SW480 (cell line): ENCODE data around the gene RFNG.

ENCODE experiments used
- DNase-seq: peaks from one replicate; pipeline ENCODE4 v3.0.0-alpha.2; 2016; ENCODE audit warnings: low spot score

RFNG gene

GRCh38 chr17:82025401-82026107 is 26.1 kb downstream of the RFNG start:
- no peak for DNase-seq

GRCh38 chr17:82024859-82025258 is 26.8 kb downstream of the RFNG start:
- DNase-seq, result no peak

- peak; percentile 47 for DNase-seq
Observed at GRCh38 chr17:82023447-82024241, 28.0 kb downstream of the RFNG start.

DNA sequence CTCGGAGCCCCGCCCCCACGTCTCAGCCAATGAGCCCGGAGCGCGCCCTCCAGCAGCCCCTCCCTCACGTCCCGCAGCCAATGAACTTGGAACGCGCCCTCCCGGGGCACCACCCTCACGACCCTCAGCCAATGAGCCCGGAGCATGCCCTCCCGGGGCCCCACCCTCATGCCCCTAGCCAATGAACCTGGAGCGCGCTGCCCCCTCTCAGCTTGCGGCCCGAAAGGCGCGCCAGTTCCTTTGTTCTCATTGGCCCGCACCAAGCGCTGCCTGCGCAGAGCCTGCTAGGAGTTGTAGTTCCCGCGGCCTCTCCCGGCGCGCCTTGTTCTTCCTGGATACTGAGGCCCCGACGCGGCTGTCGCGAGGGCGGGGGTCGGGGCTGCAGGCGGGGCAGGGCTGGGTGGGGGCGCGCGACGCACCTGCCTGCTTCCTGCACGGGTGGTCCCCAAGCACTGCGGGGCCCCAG is 28.6 kb downstream of the RFNG start, which contains the start of gene LRRC45:
LRRC45 (plus strand) TSS at position 325 of the 466 bp plus-strand sequence. CDS start 339 bp downstream, outside the sequence.
- DNase-seq, result peak; percentile 98

DNA sequence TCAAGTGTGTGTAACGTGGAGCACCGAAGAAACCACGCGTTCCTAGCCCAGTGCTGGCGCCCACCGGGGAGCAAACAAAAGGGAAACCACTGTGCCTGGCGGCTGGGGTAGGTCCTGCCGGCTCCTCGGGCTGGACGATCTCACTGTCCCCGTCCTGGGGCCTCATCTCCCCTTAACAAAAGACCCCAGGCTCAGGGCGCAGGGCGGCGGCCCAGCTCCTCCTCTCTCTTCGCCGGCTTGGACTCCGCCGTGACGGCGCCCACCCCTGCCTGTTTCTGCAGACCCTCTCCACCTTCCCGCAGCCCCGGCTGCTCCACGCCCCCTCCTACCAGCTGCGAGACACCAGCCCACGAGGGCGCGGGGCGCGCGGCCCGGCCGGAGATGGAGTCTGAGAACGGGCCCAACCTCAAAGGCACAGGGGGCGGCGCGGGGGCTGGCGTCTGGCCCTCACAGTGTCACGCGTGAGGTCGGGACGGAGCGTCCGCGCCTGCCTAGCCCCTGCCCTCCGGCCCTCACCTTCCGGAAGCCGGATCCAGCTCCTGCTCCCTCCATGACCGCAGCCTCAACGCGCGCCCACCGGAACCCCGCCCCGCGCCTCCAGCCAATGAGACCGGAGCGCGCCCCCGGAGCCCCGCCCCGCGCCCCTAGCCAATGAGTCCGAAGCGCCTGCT is 29.2 kb downstream of the RFNG start, which contains the start of gene CENPX:
CENPX (minus strand) TSS at position 569 of the 671 bp plus-strand sequence; CDS start at position 552, 17 bp downstream.
- DNase-seq, result peak; percentile 48

GRCh38 chr17:82021900-82022309 is 29.7 kb downstream of the RFNG start:
- peak; percentile 52 for DNase-seq

DNA sequence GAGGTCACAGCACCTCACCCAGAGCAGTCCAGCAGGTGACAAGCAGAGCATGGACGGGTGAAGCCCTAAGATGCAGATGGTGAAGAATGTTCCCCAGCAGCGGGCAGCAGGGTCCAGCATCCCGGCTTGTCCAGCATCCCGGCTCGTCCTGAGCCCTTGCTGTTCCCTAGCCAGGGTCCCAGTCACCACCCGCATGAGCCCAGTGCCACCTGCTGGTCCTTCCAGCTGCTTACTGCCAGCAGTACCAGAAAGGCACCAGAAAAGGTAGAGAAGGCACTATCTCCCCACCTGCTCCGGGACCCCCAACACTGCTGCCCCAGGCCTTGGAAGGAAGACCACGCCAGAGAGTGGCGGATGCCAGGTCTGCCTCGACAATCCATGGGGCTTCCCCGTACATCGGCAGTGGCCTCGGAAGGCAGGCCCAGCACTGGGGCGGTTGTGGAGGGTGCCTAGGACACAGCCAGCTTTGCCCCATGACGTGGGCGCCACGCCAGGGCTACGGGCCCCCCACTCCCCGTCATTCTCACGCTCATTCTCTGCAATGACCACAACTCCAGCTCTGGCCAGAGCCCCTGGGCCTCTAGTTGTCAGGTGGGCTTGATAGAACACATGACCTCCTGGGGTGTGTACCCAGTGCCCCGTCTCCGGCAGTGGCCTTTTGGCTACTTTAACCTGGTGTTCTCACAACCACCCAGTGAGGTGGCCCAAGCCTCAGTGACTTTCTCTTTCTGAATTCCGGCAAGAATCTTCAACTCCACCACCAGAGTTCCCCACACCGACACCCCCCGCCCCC is 30.3 kb downstream of the RFNG start:
- DNase-seq, result peak; percentile 89

DNA sequence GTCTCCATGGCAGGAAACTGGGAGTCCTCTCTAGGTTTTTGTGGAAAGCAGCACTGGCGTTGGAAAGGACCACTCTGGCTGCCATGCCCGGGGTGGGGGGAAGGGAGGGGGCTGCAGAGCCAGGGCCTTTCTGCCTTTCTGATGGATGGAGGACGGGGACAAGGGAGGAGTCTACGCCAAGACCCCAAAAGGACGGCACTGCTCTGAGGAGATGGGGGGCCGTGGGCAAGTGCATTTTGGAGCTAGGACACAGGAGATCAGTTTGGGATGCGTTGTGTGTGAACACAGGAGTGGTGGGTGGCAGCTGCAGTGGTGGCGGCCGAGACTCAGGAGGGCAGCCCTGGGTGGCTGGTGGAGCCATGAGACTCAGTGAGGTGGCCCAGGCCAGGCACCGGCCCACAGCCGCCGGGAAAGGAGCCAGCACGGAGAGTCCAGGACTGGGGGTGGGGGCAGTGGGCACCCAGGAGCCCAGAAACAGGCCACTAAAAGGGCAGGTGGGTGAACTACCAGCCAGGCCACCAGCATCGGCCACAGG is 31.0 kb downstream of the RFNG start:
- DNase-seq, result no peak

DNA sequence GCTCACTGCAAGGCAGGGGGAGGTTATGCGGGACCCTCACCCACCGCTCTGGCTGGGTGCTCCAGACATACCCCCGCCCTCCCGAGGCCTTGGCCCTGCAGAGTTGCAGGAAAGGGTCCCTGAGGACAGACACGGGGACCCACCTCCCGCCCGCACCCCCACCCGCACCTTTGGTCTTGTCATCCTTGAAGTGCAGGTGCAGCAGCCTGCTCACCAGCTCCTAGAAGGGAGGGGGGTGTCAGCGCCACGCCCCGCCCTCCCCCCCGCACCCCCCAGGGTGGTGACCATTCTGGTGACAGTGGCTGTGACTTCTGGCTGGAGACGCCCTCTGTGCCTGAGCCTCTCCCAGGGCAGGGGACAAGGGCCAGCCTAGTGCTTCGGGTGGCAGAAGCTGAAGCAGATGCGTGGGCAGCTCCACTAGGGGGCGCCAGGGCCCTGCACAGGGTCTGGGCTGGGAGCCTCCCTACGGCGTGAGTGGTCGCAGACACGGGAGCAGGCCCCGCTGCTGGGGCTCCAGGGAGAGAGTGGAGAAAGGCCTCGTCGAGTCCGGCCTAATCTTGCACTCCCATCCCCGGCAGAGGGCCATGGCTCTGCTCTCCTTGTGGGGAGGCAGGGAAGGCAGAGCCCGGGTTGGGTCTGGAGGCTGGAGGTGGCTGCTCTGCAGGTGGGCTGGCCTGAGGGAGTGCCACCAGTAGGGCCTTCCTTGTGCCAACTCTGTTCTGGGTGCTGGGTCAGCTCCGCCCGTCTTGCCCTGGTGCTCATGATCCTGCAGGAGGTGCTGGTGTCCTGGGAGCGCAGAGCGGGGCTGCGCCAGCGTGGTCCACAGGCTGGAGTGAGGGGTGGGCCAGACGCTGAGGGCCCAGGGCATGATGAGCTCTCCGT is 31.7 kb downstream of the RFNG start:
- peak; percentile 82 for DNase-seq

DNA sequence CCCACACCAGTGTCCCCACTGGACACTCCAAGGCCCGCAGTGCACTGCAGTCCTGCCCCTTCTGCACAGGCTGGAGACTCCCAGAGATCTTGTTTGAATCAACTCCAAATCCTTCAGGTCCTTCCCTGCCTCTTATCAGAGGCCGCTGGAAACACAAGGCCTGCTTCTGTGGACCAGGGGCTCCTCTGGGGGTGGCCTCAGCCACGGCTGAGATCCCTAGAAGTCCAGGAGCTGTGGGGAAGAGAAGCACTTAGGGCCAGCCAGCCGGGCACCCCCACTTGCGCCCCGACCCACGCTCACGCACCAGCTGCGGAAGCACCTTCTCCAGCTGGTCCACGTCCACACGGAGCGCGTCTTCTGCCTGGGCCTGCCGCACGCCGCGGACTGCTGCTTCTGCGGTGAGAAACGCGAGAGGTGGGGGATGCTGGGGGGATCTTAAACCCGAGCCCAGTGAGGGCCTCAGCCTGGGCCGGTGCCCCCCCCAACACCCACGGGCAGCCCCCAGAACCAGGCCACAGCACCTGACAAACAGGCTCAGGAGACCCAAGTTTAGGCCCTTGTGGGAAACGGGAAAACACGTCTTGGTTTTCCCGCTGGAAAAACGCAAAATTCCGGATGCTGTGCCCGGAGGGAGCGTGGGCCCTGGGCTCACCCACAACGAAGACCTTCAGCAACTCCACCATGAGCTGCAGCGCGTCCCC is 32.5 kb downstream of the RFNG start:
- DNase-seq, result no peak

GRCh38 chr17:82018152-82018988 is 33.2 kb downstream of the RFNG start:
- DNase-seq, result peak; percentile 90

GRCh38 chr17:82017612-82018151 is 33.9 kb downstream of the RFNG start:
- DNase-seq, result peak; percentile 55

DNA sequence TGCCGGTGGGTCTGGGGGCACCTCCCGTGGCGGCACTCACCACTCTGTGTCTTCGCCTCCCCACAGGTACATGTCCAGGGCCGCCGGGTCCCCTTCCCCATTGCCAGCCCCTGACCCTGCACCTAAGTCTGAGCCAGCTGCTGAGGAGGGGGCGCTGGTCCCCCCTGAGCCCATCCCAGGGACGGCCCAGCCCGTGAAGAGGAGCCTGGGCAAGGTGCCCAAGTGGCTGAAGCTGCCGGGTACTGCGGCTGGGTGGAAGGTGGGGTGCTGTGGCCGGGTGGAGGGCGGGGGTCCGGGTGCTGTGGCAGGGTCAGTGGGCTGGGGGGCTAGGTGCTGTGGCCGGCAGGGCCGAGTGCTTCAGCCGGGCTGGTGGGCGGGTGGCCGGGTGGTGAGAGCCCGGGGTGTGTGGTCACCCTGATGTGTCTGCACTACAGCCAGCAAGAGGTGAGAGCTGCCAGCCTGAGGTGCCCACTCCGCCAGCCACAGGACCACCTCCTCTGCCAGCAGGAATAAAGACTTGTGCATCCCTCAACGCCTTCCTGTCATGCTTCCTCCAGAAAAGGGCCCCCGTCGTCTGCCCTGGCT is 34.6 kb downstream of the RFNG start:
- no peak for DNase-seq

GRCh38 chr17:82016061-82016874 is 35.3 kb downstream of the RFNG start:
- peak; percentile 63 for DNase-seq

- DNase-seq, result peak; percentile 84
Observed at GRCh38 chr17:82015311-82015971, 36.2 kb downstream of the RFNG start.

- DNase-seq, result no peak
Observed at GRCh38 chr17:82014971-82015310, 36.7 kb downstream of the RFNG start.

DNA sequence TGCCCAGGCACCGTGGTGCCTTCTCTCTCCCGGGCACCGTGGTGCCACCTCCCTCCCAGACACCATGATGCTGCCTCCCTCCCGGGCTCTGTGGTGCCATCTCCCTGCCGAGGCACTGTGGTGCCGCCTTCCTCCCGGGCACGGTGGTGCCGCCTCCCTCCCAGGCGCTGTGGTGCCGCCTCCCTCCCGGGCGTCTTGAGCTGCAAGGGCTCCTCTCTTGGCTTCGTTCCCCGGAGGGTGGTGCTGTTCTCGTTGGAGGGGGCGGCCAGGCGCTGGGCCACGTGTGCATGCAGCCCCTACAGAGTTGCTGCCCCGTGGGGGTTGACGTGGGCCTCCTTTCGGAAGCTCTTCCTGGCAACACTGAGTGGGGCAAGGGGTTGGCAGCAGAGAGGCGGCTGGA is 37.2 kb downstream of the RFNG start:
- DNase-seq, result peak; percentile 67
